SHP77 treated with DMSO at 0.1 percent for 48 hours (cell line): ENCODE data around the gene SPG7.

ENCODE experiments used
- DNase-seq: peaks from one replicate; lab custom pipeline; 2025; lab: John Stamatoyannopoulos, UW

SPG7 gene

GRCh38 chr16:89485701-89486246 is 22.4 kb upstream of the SPG7 start:
- no peak for DNase-seq

GRCh38 chr16:89489040-89489897 is 18.9 kb upstream of the SPG7 start:
- peak; percentile 51 for DNase-seq

- no peak for DNase-seq
Measured at GRCh38 chr16:89489898-89490438, 18.2 kb upstream of the SPG7 start.

- DNase-seq, result peak; percentile 100
Measured at GRCh38 chr16:89490439-89491237, 17.6 kb upstream of the SPG7 start, which contains the start of gene ANKRD11. Gene ANKRD11 (minus strand): TSS chr16:89490561. CDS start chr16:89317019, 173,542 bp downstream.

- DNase-seq, result no peak
Measured at GRCh38 chr16:89491238-89491869, 16.8 kb upstream of the SPG7 start.

- no peak for DNase-seq
Measured at GRCh38 chr16:89491974-89492687, 16.1 kb upstream of the SPG7 start.

GRCh38 chr16:89493776-89494175 is 14.4 kb upstream of the SPG7 start:
- DNase-seq, result no peak

GRCh38 chr16:89495121-89495520 is 13.1 kb upstream of the SPG7 start:
- DNase-seq, result no peak

- DNase-seq, result no peak
Measured at GRCh38 chr16:89498839-89499238, 9.4 kb upstream of the SPG7 start.

GRCh38 chr16:89499767-89500166 is 8.4 kb upstream of the SPG7 start:
- no peak for DNase-seq

- DNase-seq, result no peak
Measured at GRCh38 chr16:89502081-89502843, 5.9 kb upstream of the SPG7 start.

GRCh38 chr16:89504091-89504490 is 4.1 kb upstream of the SPG7 start:
- no peak for DNase-seq

GRCh38 chr16:89505204-89506112 is 2.7 kb upstream of the SPG7 start:
- DNase-seq, result peak; percentile 84

- DNase-seq, result no peak
Measured at GRCh38 chr16:89506113-89506504, 2.1 kb upstream of the SPG7 start.

- DNase-seq, result no peak
Measured at GRCh38 chr16:89506791-89507191, 1.4 kb upstream of the SPG7 start.

- DNase-seq, result no peak
Measured at GRCh38 chr16:89507214-89507833, 879 bp upstream of the SPG7 start.

- no peak for DNase-seq
Measured at GRCh38 chr16:89510526-89510925, 2.3 kb downstream of the SPG7 start.

GRCh38 chr16:89511374-89511773 is 3.2 kb downstream of the SPG7 start:
- DNase-seq, result no peak

- DNase-seq, result no peak
Measured at GRCh38 chr16:89512453-89512852, 4.2 kb downstream of the SPG7 start.
